Measurements from ENCODE around the gene DDA1.

- TF ChIP-seq PBX3 (CRISPR knock-in tag; IDR thresholded peaks at IDR 0.05) (no peak), CTCF (tag by site-specific recombination; IDR thresholded peaks at IDR 0.05) (no peak), ZNF621 (tag by site-specific recombination; IDR thresholded peaks at IDR 0.05) (no peak), ZNF302 (tag by site-specific recombination; IDR thresholded peaks at IDR 0.05; ENCODE audit: low read depth) (no peak), ZNF214 (tag by site-specific recombination; IDR thresholded peaks at IDR 0.05; ENCODE audit: borderline replicate concordance) (no peak), ATF2 (tag by site-specific recombination; IDR thresholded peaks at IDR 0.05; ENCODE audit: low read depth) (no peak), ZNF239 (tag by site-specific recombination; IDR thresholded peaks at IDR 0.05) (no peak), ZNF37A (tag by site-specific recombination; IDR thresholded peaks at IDR 0.05) (no peak), PRDM6 (tag by site-specific recombination; IDR thresholded peaks at IDR 0.05) (no peak), ZBTB44 (tag by site-specific recombination; IDR thresholded peaks at IDR 0.05) (no peak), ZNF776 (tag by site-specific recombination; IDR thresholded peaks at IDR 0.05; ENCODE audit: borderline replicate concordance) (no peak), YY1 (tag by site-specific recombination; IDR thresholded peaks at IDR 0.05) (no peak)
These were observed 31.0 kb downstream of the DDA1 start for GRCh38 chr19:17340302-17340870.

Measured in HEK293 (cell line).